Neural crest cell (in vitro differentiated cells): ENCODE results near the gene RAB38. TPM values are rescaled to one million over a fixed set of nuclear protein-coding genes. Genes with fewer than 3 reads are reported as not detected.

ENCODE experiments used
- DNase-seq: peaks from one replicate; pipeline ENCODE4 v3.0.0; 2021; ENCODE audit warnings: low read depth, mixed read lengths, low spot score
- H3K27ac Mint-ChIP-seq: one replicate; pipeline ENCODE4 v1.8.0; 2021; ENCODE audit warnings: mild to moderate bottlenecking, mixed read lengths; ENCODE audit not compliant: unreplicated experiment
- H3K27me3 Mint-ChIP-seq: 2 replicates; pipeline ENCODE4 v1.8.0; 2021; ENCODE audit warnings: low read depth, mild to moderate bottlenecking, mixed read lengths
- H3K36me3 Mint-ChIP-seq: 2 replicates; pipeline ENCODE4 v1.8.0; 2021; ENCODE audit warnings: low read depth, mild to moderate bottlenecking, mixed read lengths
- H3K4me1 Mint-ChIP-seq: 2 replicates; pipeline ENCODE4 v1.8.0; 2021; ENCODE audit warnings: mixed read lengths
- H3K4me3 Mint-ChIP-seq: one replicate; pipeline ENCODE4 v1.8.0; 2021; ENCODE audit warnings: mild to moderate bottlenecking, mixed read lengths
- H3K9me3 Mint-ChIP-seq: 2 replicates; pipeline ENCODE4 v1.8.0; 2021; ENCODE audit warnings: mixed read lengths
- total RNA-seq: library from RNA; stranded (reverse); gene quantifications from 2 replicates; pipeline ENCODE4 v1.2.1, GENCODE V29; 2021
- TF ChIP-seq, protein P1 (sequence below): fragments of 200-600 bp; sonication (generic); conservative IDR thresholded peaks from 2 replicates; pipeline ENCODE4 v1.5.0; 2021; ENCODE audit warnings: antibody characterized with exemption, mild to moderate bottlenecking

The RAB38 gene
- total RNA-seq, 1 donor from 2014 or later, result 3.6 TPM

- DNase-seq, result no peak
- H3K36me3 Mint-ChIP-seq, result no peaks in the 10 kb centered on the region
- TF ChIP-seq, protein P1, sequence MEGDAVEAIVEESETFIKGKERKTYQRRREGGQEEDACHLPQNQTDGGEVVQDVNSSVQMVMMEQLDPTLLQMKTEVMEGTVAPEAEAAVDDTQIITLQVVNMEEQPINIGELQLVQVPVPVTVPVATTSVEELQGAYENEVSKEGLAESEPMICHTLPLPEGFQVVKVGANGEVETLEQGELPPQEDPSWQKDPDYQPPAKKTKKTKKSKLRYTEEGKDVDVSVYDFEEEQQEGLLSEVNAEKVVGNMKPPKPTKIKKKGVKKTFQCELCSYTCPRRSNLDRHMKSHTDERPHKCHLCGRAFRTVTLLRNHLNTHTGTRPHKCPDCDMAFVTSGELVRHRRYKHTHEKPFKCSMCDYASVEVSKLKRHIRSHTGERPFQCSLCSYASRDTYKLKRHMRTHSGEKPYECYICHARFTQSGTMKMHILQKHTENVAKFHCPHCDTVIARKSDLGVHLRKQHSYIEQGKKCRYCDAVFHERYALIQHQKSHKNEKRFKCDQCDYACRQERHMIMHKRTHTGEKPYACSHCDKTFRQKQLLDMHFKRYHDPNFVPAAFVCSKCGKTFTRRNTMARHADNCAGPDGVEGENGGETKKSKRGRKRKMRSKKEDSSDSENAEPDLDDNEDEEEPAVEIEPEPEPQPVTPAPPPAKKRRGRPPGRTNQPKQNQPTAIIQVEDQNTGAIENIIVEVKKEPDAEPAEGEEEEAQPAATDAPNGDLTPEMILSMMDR, result no peak
- peaks cover 10% of the 10 kb centered on the region for H3K27me3 Mint-ChIP-seq
- no peak overlapping the region for H3K4me3 Mint-ChIP-seq
- H3K27ac Mint-ChIP-seq, result no peak overlapping the region
- H3K4me1 Mint-ChIP-seq, result peaks cover 20% of the 10 kb centered on the region
- H3K9me3 Mint-ChIP-seq, result no peaks in the 10 kb centered on the region
These were observed 3.3 kb downstream of the RAB38 start for GRCh38 chr11:88171982-88172381.

DNA sequence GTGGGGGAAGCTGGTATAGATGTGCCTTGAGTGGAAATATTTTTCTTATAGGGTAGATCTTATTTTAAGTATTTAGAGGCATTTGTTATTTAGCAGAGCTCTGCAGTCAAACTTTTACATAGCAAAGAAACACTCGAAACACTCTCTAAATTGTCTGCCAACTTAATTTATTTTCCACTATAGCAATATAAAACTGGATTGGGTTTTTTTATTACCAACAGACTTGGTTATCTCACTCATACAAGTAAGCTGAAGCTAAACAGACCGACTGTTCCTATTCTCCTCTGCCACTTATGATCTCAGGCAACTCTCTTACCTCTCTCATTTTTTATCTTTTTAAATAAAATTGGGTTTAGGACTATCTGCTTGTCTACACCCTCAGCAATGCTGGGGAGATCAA, 4.6 kb downstream of the RAB38 start:
- TF ChIP-seq, protein P1, result no peak
- H3K27ac Mint-ChIP-seq, result no peak overlapping the region
- H3K4me1 Mint-ChIP-seq, result peaks cover 16% of the 10 kb centered on the region
- H3K9me3 Mint-ChIP-seq, result no peaks in the 10 kb centered on the region
- no peak for DNase-seq
- H3K36me3 Mint-ChIP-seq, result no peaks in the 10 kb centered on the region
- peaks cover 6% of the 10 kb centered on the region for H3K27me3 Mint-ChIP-seq
- H3K4me3 Mint-ChIP-seq, result no peak overlapping the region

- Mint-ChIP-seq H3K36me3 (no peaks in the 10 kb centered on the region), H3K4me1 (peaks cover 8% of the 10 kb centered on the region), H3K9me3 (no peaks in the 10 kb centered on the region), H3K27ac (no peak overlapping the region), H3K4me3 (no peak overlapping the region), H3K27me3 (no peaks in the 10 kb centered on the region)
- TF ChIP-seq, protein P1, result no peak
- DNase-seq, result no peak
These were observed 5.4 kb downstream of the RAB38 start for GRCh38 chr11:88169881-88170280.

DNA sequence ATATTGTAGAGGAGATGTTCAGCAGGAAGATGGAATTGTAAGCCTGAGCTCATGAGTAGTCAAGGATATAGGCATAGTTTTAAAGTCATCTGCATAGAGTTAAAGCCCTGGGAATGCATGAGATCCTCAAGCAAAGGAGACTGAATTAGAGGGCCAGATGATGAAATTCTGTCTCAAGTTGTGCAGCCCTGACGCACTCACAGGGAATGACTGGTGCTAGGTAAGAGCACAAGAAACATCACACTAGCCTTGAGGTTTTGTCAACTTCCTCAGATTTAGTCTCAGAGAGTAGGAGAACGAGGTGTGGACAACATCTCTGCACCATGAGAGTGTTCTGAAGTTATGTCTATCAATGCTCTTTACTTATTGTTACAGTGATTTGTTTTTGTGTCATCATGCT, 5.8 kb downstream of the RAB38 start:
- Mint-ChIP-seq H3K4me3 (no peak overlapping the region), H3K27me3 (no peaks in the 10 kb centered on the region), H3K36me3 (no peaks in the 10 kb centered on the region)

DNA sequence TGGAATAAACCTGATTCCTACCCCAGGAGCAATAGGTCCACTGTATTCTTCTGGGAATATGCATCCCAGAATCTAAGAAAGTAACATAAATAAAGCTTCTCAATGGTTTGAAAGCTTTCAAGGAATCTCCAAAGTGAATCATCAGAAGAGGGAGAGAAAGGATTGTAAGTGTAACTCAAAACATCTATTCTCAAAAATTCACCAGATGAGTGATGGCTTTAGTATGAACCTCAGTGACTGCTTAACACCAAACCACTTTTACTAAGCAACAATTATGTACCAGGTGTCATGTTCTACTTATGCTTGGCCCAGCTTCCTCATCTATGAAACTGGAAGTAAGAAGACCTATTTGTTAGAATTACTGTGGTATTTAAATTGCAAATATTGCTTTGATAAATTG, 7.4 kb downstream of the RAB38 start:
- H3K4me3 Mint-ChIP-seq, result no peak overlapping the region
- no peaks in the 10 kb centered on the region for H3K36me3 Mint-ChIP-seq
- peaks cover 1% of the 10 kb centered on the region for H3K9me3 Mint-ChIP-seq
- TF ChIP-seq, protein P1, result no peak
- H3K27me3 Mint-ChIP-seq, result no peaks in the 10 kb centered on the region
- DNase-seq, result no peak
- H3K4me1 Mint-ChIP-seq, result no peaks in the 10 kb centered on the region
- no peak overlapping the region for H3K27ac Mint-ChIP-seq

More for the DNA sequence above, 5.8 kb downstream of the RAB38 start:
- peaks cover 4% of the 10 kb centered on the region for H3K4me1 Mint-ChIP-seq
- no peaks in the 10 kb centered on the region for H3K9me3 Mint-ChIP-seq
- TF ChIP-seq, protein P1, result no peak
- DNase-seq, result no peak
- no peak overlapping the region for H3K27ac Mint-ChIP-seq
